HepG2 (cell line): ENCODE measurements around the gene MICALL2. TPM values are rescaled to one million over a fixed set of nuclear protein-coding genes. Genes with fewer than 3 reads are reported as not detected.
"Not testable (repeated sequence)": the region's sequence is repeated elsewhere in the genome, so short reads cannot be mapped to it uniquely, and the experiment has no call there.

Experiments
- ATAC-seq: fragments of 200-7000 bp; cut with Tn5 transposase; 3 replicates; pipeline ENCODE4 v1.9.1; 2020; ENCODE audit warnings: mild to moderate bottlenecking, moderate library complexity
- BruUV-seq: library from RNA; stranded (reverse); fragments of 400-500 nt; replicated peaks from 2 replicates; lab custom pipeline; 2021; lab: Mats Ljungman, UMichigan
- CTCF ChIA-PET: fragments of 300-600 bp; formaldehyde crosslinking; extraction: SDS; loops from one replicate; lab custom pipeline; 2021; ENCODE audit warnings: low total read pairs, inconsistent platforms, low intra/inter-chr PET ratio; lab: Yijun Ruan, JAX
- POLR2A ChIA-PET: fragments of 350-600 bp; sonication (Branson Sonifier 250); formaldehyde crosslinking; loops from one replicate; lab custom pipeline; 2020; ENCODE audit warnings: antibody characterized with exemption, inconsistent platforms; lab: Yijun Ruan, JAX
- DNase-seq: peaks from one replicate; pipeline ENCODE4 v3.0.0-alpha.2; 2015; ENCODE audit warnings: low spot score
- FAIRE-seq: peaks from 3 replicates; lab custom pipeline; 2011; peaks lifted over from hg19 to GRCh38; lab: Jason Lieb, UNC
- H2AFZ ChIP-seq: one replicate; pipeline ENCODE4 v1.6.1; 2011; ENCODE audit warnings: low read length, inconsistent platforms
- H3K27ac ChIP-seq: fragments of 300-600 bp; 3 replicates; pipeline ENCODE4 v1.8.0; 2011; ENCODE audit warnings: mixed run types, mild to moderate bottlenecking, mixed read lengths, low read length, inconsistent platforms; ENCODE audit not compliant: insufficient read depth; ENCODE audit errors: extremely low read length
- H3K27me3 ChIP-seq, 2 experiments: fragments of 200-600 bp in 1 of 2; 2 replicates in 1 of 2; 3 replicates in 1 of 2; pipeline versions ENCODE4 v1.6.0 to v1.8.0; 2011; ENCODE audit warnings: low read length in 2 of 2, mild to moderate bottlenecking in 2 of 2, moderate library complexity in 2 of 2, inconsistent platforms in 1 of 2; ENCODE audit not compliant: insufficient read depth in 2 of 2, control insufficient read depth in 1 of 2
- H3K36me3 ChIP-seq, 2 experiments: fragments of 200-600 bp in 1 of 2; replicated peaks in 1 of 2; 2 replicates in 1 of 2; 3 replicates in 1 of 2; pipeline versions ENCODE4 v1.5.1 to v1.8.0; 2011; ENCODE audit warnings: low read length in 2 of 2, inconsistent platforms in 1 of 2; ENCODE audit not compliant: insufficient read depth in 2 of 2, control insufficient read depth in 1 of 2
- H3K4me1 ChIP-seq: 2 replicates; pipeline ENCODE4 v1.5.1; 2012; ENCODE audit warnings: low read length, inconsistent platforms; ENCODE audit not compliant: insufficient read depth
- H3K4me2 ChIP-seq: 2 replicates; pipeline ENCODE4 v1.6.0; 2011; ENCODE audit warnings: low read depth, low read length, inconsistent platforms
- H3K4me3 ChIP-seq, 3 experiments: fragments of 200-600 bp in 1 of 3; sonication (generic), shearing (Covaris generic) in 1 of 3; replicated peaks in 1 of 3; 2 replicates each; pipeline ENCODE4 v1.5.1; 2011 to 2016; ENCODE audit warnings: low read length in 3 of 3, inconsistent platforms in 2 of 3, low read depth in 2 of 3, mild to moderate bottlenecking in 2 of 3, control low read depth in 1 of 3, mixed read lengths in 1 of 3; ENCODE audit not compliant: insufficient read depth in 1 of 3
- H3K79me2 ChIP-seq: one replicate; pipeline ENCODE4 v1.6.1; 2011; ENCODE audit warnings: low read length, inconsistent platforms; ENCODE audit not compliant: insufficient read depth
- H3K9ac ChIP-seq: 2 replicates; pipeline ENCODE4 v1.6.0; 2011; ENCODE audit warnings: mild to moderate bottlenecking, low read depth, low read length, inconsistent platforms; ENCODE audit not compliant: insufficient read depth
- H3K9me3 ChIP-seq: 2 replicates; pipeline ENCODE4 v1.5.1; 2012; ENCODE audit warnings: mild to moderate bottlenecking, low read length
- H4K20me1 ChIP-seq: 2 replicates; pipeline ENCODE4 v1.6.0; 2011; ENCODE audit warnings: inconsistent platforms, mild to moderate bottlenecking, low read length, moderate library complexity; ENCODE audit not compliant: insufficient read depth
- ARID2 ChIP-seq: sonication (generic); formaldehyde crosslinking; IDR thresholded peaks from 2 replicates; pipeline ENCODE4 v1.8.1; 2022; ENCODE audit warnings: mild to moderate bottlenecking, missing genetic modification reagents, borderline replicate concordance
- NR2F2 ChIP-seq: IDR thresholded peaks from 2 replicates; pipeline ENCODE4 v1.6.1; 2012; ENCODE audit warnings: low read depth, inconsistent platforms, borderline replicate concordance
- ONECUT2 ChIP-seq: sonication (generic); formaldehyde crosslinking; IDR thresholded peaks from 2 replicates; pipeline ENCODE4 v1.4.0; 2020; ENCODE audit warnings: missing genetic modification reagents
- PITX1 ChIP-seq: sonication (generic); formaldehyde crosslinking; IDR thresholded peaks from 2 replicates; pipeline ENCODE4 v1.5.1; 2020; ENCODE audit warnings: mild to moderate bottlenecking, missing genetic modification reagents
- RFX1 ChIP-seq: fragments of 450-650 bp; IDR thresholded peaks from 2 replicates; pipeline ENCODE4 v1.6.1; 2017
- SP140L ChIP-seq: sonication (generic); formaldehyde crosslinking; IDR thresholded peaks from 2 replicates; pipeline ENCODE4 v1.4.0; 2020; ENCODE audit warnings: missing genetic modification reagents, borderline replicate concordance
- ZNF281 ChIP-seq: sonication (generic); formaldehyde crosslinking; IDR thresholded peaks from 2 replicates; pipeline ENCODE4 v1.4.0; 2020; ENCODE audit warnings: missing genetic modification reagents, borderline replicate concordance
- WGBS: methylation state at CpG from one replicate; pipeline ENCODE4 v1.1.6; 2017; ENCODE audit warnings: low lambda C conversion rate; 5-methylcytosine and 5-hydroxymethylcytosine counted together
- in situ Hi-C: cut with HindIII; loops from 2 replicates; pipeline ENCODE4 v1.10.0; 2017; ENCODE audit warnings: low pct_unique_long_range_greater_than_20kb; ENCODE audit not compliant: extremely low pct_ligation_motif_present
- intact Hi-C: fragments of 100-400 bp; cut with micrococcal nuclease; formaldehyde crosslinking; loops from one replicate; pipeline ENCODE4 v1.10.0; 2022; ENCODE audit not compliant: unreplicated experiment
- polyA plus RNA-seq, 8 experiments: library from polyadenylated mRNA; depleted of rRNA in 3 of 8; stranded (reverse) in 7 of 8; unstranded in 1 of 8; fragments of >200 nt; fragmentation: Illumina TruSeq in 4 of 8; extraction: Trizol in 4 of 8; gene quantifications; 2 replicates each; pipeline versions ENCODE4 v1.2.1 to v1.2.3, GENCODE V29; 2011 to 2016; ENCODE audit warnings: low read depth in 4 of 8, missing spikeins in 1 of 8, mixed read lengths in 1 of 8; ENCODE audit not compliant: insufficient read depth in 1 of 8
- total RNA-seq, 5 experiments: library from RNA; depleted of rRNA; stranded (reverse); fragments of >200 nt; fragmentation: Illumina TruSeq; extraction: Trizol; gene quantifications; 2 replicates each; pipeline ENCODE4 v1.2.3, GENCODE V29; 2016; ENCODE audit warnings: low read depth in 1 of 5

The MICALL2 gene
- total and polyA plus RNA-seq, 2 of the 13 experiments (the other 11 are each of a cell fraction or from before 2014, with no cell fraction given), result 5.8 to 12.4 TPM

- H3K9ac ChIP-seq, result no peak overlapping the region
- H3K4me2 ChIP-seq, result no peak overlapping the region
- CTCF ChIA-PET, result no interaction called here
- H2AFZ ChIP-seq, result no peak overlapping the region
- no peaks in the 10 kb centered on the region; a peak in 2 of 5 replicates for H3K36me3 ChIP-seq
- H3K4me3 ChIP-seq, result no peak overlapping the region
- no peak overlapping the region for H3K27ac ChIP-seq
- intact Hi-C loops (no loop called here), in situ Hi-C loops (no loop called here)
- DNase-seq, result no peak
- POLR2A ChIA-PET, result no interaction called here
- H3K4me1 ChIP-seq, result no peaks in the 10 kb centered on the region
- H3K79me2 ChIP-seq, result no peaks in the 10 kb centered on the region
- no TSS peak for BruUV-seq
- no peaks in the 10 kb centered on the region; a peak in 1 of 5 replicates for H3K27me3 ChIP-seq
- TF ChIP-seq RFX1 (no peak), SP140L (CRISPR knock-in tag) (no peak), NR2F2 (no peak), ONECUT2 (no peak), ARID2 (CRISPR knock-in tag) (no peak), PITX1 (CRISPR knock-in tag) (no peak)
- H4K20me1 ChIP-seq, result no peaks in the 10 kb centered on the region
- ATAC-seq, result no peak
- WGBS, result 94% methylated on average over 42 of the region's 45 CpGs
- no peaks in the 10 kb centered on the region for H3K9me3 ChIP-seq
- FAIRE-seq, result no peak
These were observed 14.9 kb downstream of the MICALL2 start for GRCh38 chr7:1444214-1444924.

- POLR2A ChIA-PET, H3K4me2 ChIP-seq, intact Hi-C loops, H3K4me3 ChIP-seq, H2AFZ ChIP-seq, H3K9ac ChIP-seq, H3K27me3 ChIP-seq, H4K20me1 ChIP-seq, ATAC-seq, H3K9me3 ChIP-seq, FAIRE-seq, BruUV-seq, H3K27ac ChIP-seq, H3K4me1 ChIP-seq, H3K79me2 ChIP-seq, DNase-seq, H3K36me3 ChIP-seq, CTCF ChIA-PET, in situ Hi-C loops: not testable (repeated sequence)
- peak; percentile 37; the same call in 1 of the 2 replicates for TF ChIP-seq ZNF281 (CRISPR knock-in tag)
- WGBS, result 94% methylated on average over 26 of the region's 42 CpGs
These were observed 15.6 kb downstream of the MICALL2 start for GRCh38 chr7:1443587-1444200.
